Measurements from ENCODE around the gene SEZ6.

DNA sequence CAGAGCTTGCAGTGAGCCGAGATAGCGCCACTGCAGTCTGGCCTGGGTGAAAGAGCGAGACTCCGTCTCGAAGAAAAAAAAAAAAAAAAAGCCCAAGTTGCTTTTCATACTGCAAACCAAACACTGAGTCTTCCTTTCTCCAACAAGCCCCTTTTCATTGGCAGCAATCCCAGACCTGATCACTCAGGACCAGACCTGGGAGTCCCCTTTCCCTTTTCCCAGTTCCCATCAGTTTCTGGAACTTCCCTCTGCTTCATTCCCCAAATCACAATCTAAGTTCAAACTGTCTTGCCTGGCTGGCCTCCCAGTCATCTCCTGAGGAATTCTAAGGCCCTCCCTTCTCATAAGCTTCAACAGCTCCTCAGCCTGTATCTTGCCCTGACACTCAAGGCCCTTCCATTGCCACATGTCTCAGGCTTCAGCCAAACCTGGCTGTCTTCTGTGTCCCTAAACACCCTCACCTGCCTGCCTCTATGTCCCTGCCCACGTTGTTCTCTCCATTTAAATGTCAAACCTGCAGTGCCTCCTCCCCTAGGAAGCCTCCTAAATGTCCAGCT is 42.7 kb downstream of the SEZ6 start:
- TF ChIP-seq, protein P1, sequence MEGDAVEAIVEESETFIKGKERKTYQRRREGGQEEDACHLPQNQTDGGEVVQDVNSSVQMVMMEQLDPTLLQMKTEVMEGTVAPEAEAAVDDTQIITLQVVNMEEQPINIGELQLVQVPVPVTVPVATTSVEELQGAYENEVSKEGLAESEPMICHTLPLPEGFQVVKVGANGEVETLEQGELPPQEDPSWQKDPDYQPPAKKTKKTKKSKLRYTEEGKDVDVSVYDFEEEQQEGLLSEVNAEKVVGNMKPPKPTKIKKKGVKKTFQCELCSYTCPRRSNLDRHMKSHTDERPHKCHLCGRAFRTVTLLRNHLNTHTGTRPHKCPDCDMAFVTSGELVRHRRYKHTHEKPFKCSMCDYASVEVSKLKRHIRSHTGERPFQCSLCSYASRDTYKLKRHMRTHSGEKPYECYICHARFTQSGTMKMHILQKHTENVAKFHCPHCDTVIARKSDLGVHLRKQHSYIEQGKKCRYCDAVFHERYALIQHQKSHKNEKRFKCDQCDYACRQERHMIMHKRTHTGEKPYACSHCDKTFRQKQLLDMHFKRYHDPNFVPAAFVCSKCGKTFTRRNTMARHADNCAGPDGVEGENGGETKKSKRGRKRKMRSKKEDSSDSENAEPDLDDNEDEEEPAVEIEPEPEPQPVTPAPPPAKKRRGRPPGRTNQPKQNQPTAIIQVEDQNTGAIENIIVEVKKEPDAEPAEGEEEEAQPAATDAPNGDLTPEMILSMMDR (IDR thresholded peaks at IDR 0.05 in 8 of 11, conservative IDR thresholded peaks at IDR 0.05 in 3 of 11) = no peak
- no peak for TF ChIP-seq POLR2A (IDR thresholded peaks at IDR 0.05)

All from spleen (tissue), 7 donors.